ENCODE results near the gene MAP1B. TPM values are rescaled to one million over a fixed set of nuclear protein-coding genes. Genes with fewer than 3 reads are reported as not detected.
A peak's percentile ranks its signal among the peaks of the same experiment; 100 is the strongest.

MAP1B gene
- total RNA-seq, 1 donor from 2014 or later = 2,530 TPM

GRCh38 chr5:72065751-72066255 lies 41.5 kb upstream of the MAP1B start:
- H3K27ac Mint-ChIP-seq (ENCODE audit: unreplicated experiment) = peak overlapping the region; percentile 91
- H3K36me3 Mint-ChIP-seq (ENCODE audit: unreplicated experiment) = no peaks in the 10 kb centered on the region
- TF ChIP-seq, protein P1, sequence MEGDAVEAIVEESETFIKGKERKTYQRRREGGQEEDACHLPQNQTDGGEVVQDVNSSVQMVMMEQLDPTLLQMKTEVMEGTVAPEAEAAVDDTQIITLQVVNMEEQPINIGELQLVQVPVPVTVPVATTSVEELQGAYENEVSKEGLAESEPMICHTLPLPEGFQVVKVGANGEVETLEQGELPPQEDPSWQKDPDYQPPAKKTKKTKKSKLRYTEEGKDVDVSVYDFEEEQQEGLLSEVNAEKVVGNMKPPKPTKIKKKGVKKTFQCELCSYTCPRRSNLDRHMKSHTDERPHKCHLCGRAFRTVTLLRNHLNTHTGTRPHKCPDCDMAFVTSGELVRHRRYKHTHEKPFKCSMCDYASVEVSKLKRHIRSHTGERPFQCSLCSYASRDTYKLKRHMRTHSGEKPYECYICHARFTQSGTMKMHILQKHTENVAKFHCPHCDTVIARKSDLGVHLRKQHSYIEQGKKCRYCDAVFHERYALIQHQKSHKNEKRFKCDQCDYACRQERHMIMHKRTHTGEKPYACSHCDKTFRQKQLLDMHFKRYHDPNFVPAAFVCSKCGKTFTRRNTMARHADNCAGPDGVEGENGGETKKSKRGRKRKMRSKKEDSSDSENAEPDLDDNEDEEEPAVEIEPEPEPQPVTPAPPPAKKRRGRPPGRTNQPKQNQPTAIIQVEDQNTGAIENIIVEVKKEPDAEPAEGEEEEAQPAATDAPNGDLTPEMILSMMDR (IDR thresholded peaks at IDR 0.05; ENCODE audit: partially characterized antibody, unreplicated experiment) = no peak
- peaks cover 46% of the 10 kb centered on the region for H3K4me1 Mint-ChIP-seq (ENCODE audit: low read depth, unreplicated experiment)
- H3K9me3 Mint-ChIP-seq (ENCODE audit: unreplicated experiment) = peaks cover 9% of the 10 kb centered on the region
- DNase-seq = peak; percentile 92
- H3K4me3 Mint-ChIP-seq (ENCODE audit: unreplicated experiment) = peak overlapping the region; percentile 81
- peaks cover 12% of the 10 kb centered on the region for H3K27me3 Mint-ChIP-seq (ENCODE audit: unreplicated experiment)

DNA sequence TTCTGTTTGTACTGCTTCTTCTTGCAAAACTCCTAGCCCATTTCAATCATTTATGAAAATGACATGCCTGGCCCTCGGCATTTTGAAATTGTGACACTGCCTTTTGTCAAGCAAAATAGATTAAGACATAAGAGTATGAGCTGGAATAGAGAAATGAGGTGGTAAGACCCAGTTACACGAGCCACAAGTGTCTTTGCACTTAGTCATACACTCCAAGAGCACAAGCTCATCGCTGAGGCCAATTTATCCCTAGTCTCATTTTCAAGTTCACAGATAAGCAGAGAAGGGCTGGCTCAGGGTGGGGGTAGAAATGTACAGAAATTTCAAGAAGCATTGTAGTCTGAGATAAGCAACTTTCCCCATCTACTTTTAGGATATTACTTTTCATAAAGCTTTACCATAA lies 40.6 kb upstream of the MAP1B start:
- peaks cover 9% of the 10 kb centered on the region for H3K9me3 Mint-ChIP-seq (ENCODE audit: unreplicated experiment)
- TF ChIP-seq, protein P1 (IDR thresholded peaks at IDR 0.05; ENCODE audit: partially characterized antibody, unreplicated experiment) = no peak
- no peaks in the 10 kb centered on the region for H3K36me3 Mint-ChIP-seq (ENCODE audit: unreplicated experiment)
- peaks cover 12% of the 10 kb centered on the region for H3K27me3 Mint-ChIP-seq (ENCODE audit: unreplicated experiment)
- H3K4me3 Mint-ChIP-seq (ENCODE audit: unreplicated experiment) = peak overlapping the region; percentile 66
- DNase-seq = no peak
- peak overlapping the region; percentile 28 for H3K27ac Mint-ChIP-seq (ENCODE audit: unreplicated experiment)
- peaks cover 48% of the 10 kb centered on the region for H3K4me1 Mint-ChIP-seq (ENCODE audit: low read depth, unreplicated experiment)

- Mint-ChIP-seq H3K9me3 (ENCODE audit: unreplicated experiment) (peaks cover 9% of the 10 kb centered on the region), H3K27ac (ENCODE audit: unreplicated experiment) (no peak overlapping the region), H3K4me1 (ENCODE audit: low read depth, unreplicated experiment) (peaks cover 56% of the 10 kb centered on the region), H3K4me3 (ENCODE audit: unreplicated experiment) (peak overlapping the region; percentile 12), H3K36me3 (ENCODE audit: unreplicated experiment) (no peaks in the 10 kb centered on the region), H3K27me3 (ENCODE audit: unreplicated experiment) (peaks cover 12% of the 10 kb centered on the region)
- TF ChIP-seq, protein P1 (IDR thresholded peaks at IDR 0.05; ENCODE audit: partially characterized antibody, unreplicated experiment) = no peak
- DNase-seq = no peak
These were observed 39.4 kb upstream of the MAP1B start for GRCh38 chr5:72067682-72068470.

GRCh38 chr5:72070529-72070928 lies 36.7 kb upstream of the MAP1B start:
- Mint-ChIP-seq H3K27me3 (ENCODE audit: unreplicated experiment) (peaks cover 5% of the 10 kb centered on the region), H3K27ac (ENCODE audit: unreplicated experiment) (no peak overlapping the region), H3K9me3 (ENCODE audit: unreplicated experiment) (peaks cover 3% of the 10 kb centered on the region), H3K36me3 (ENCODE audit: unreplicated experiment) (no peaks in the 10 kb centered on the region), H3K4me1 (ENCODE audit: low read depth, unreplicated experiment) (peaks cover 59% of the 10 kb centered on the region), H3K4me3 (ENCODE audit: unreplicated experiment) (no peak overlapping the region)
- DNase-seq = no peak
- TF ChIP-seq, protein P1 (IDR thresholded peaks at IDR 0.05; ENCODE audit: partially characterized antibody, unreplicated experiment) = no peak

GRCh38 chr5:72071906-72072305 lies 35.4 kb upstream of the MAP1B start:
- TF ChIP-seq, protein P1 (IDR thresholded peaks at IDR 0.05; ENCODE audit: partially characterized antibody, unreplicated experiment) = no peak
- Mint-ChIP-seq H3K36me3 (ENCODE audit: unreplicated experiment) (no peaks in the 10 kb centered on the region), H3K27ac (ENCODE audit: unreplicated experiment) (peak overlapping the region; percentile 60), H3K4me3 (ENCODE audit: unreplicated experiment) (peak overlapping the region; percentile 60), H3K9me3 (ENCODE audit: unreplicated experiment) (peaks cover 3% of the 10 kb centered on the region), H3K4me1 (ENCODE audit: low read depth, unreplicated experiment) (peaks cover 55% of the 10 kb centered on the region), H3K27me3 (ENCODE audit: unreplicated experiment) (no peaks in the 10 kb centered on the region)
- DNase-seq = no peak
